Neural cell (in vitro differentiated cells): ENCODE data around the gene IRAK4. TPM values are rescaled to one million over a fixed set of nuclear protein-coding genes. Genes with fewer than 3 reads are reported as not detected.

Experiments
- H2AFZ ChIP-seq: fragments of 200-600, 300-800 bp; sonication (generic), shearing (Covaris generic); 2 replicates; pipeline ENCODE4 v1.6.0; 2014; ENCODE audit warnings: low read depth, mild to moderate bottlenecking, antibody characterized with exemption, low read length, moderate library complexity
- H3F3A ChIP-seq: fragments of 200-600 bp; shearing (Covaris generic); 2 replicates; pipeline ENCODE4 v1.6.1; 2016; ENCODE audit warnings: mild to moderate bottlenecking, moderate library complexity, mixed read lengths, antibody characterized with exemption, low read length; ENCODE audit not compliant: insufficient read depth, poor library complexity, severe bottlenecking
- H3K27ac ChIP-seq: fragments of 200-600, 300-800 bp; sonication (generic), shearing (Covaris generic); 2 replicates; pipeline ENCODE4 v1.5.1; 2014; ENCODE audit warnings: mild to moderate bottlenecking, low read length, moderate library complexity
- H3K27me3 ChIP-seq: fragments of 300-800, 200-600 bp; sonication (generic), shearing (Covaris generic); 2 replicates; pipeline ENCODE4 v1.6.0; 2014; ENCODE audit warnings: mild to moderate bottlenecking, low read depth, low read length, moderate library complexity; ENCODE audit not compliant: insufficient read depth
- H3K36me3 ChIP-seq: fragments of 300-800, 200-600 bp; sonication (generic), shearing (Covaris generic); 2 replicates; pipeline ENCODE4 v1.5.1; 2014; ENCODE audit warnings: mild to moderate bottlenecking, antibody characterized with exemption, low read length, moderate library complexity; ENCODE audit not compliant: insufficient read depth
- H3K4me2 ChIP-seq: fragments of 300-800, 200-600 bp; sonication (generic), shearing (Covaris generic); 2 replicates; pipeline ENCODE4 v1.6.0; 2014; ENCODE audit warnings: mild to moderate bottlenecking, low read length
- H3K4me3 ChIP-seq: fragments of 300-800, 200-600 bp; sonication (generic), shearing (Covaris generic); 2 replicates; pipeline ENCODE4 v1.5.1; 2014; ENCODE audit warnings: mild to moderate bottlenecking, low read length, moderate library complexity
- H3K79me2 ChIP-seq: fragments of 200-600 bp; shearing (Covaris generic); replicated peaks from 2 replicates; pipeline ENCODE4 v1.6.0; 2014; ENCODE audit warnings: mild to moderate bottlenecking, low read length, moderate library complexity; ENCODE audit not compliant: insufficient read depth
- H3K9ac ChIP-seq: fragments of 300-800, 200-600 bp; sonication (generic), shearing (Covaris generic); 2 replicates; pipeline ENCODE4 v1.6.1; 2016; ENCODE audit warnings: mild to moderate bottlenecking, low read length, mixed read lengths
- H3K9me2 ChIP-seq: fragments of 200-600 bp; shearing (Covaris generic); 2 replicates; pipeline ENCODE4 v1.6.1; 2016; ENCODE audit warnings: mild to moderate bottlenecking, low read length, mixed read lengths; ENCODE audit not compliant: insufficient read depth
- H3K9me3 ChIP-seq: fragments of 200-600, 300-800 bp; sonication (generic), shearing (Covaris generic); 2 replicates; pipeline ENCODE4 v1.6.1; 2016; ENCODE audit warnings: mild to moderate bottlenecking, mixed run types, low read length, moderate library complexity, mixed read lengths
- H4K20me1 ChIP-seq: fragments of 200-600 bp; shearing (Covaris generic); 2 replicates; pipeline ENCODE4 v1.6.1; 2016; ENCODE audit warnings: mild to moderate bottlenecking, mixed run types; ENCODE audit not compliant: insufficient read depth
- EP300 ChIP-seq: fragments of 450-650 bp; conservative IDR thresholded peaks from 2 replicates; pipeline ENCODE4 v1.6.1; 2014; ENCODE audit warnings: antibody characterized with exemption, mild to moderate bottlenecking, moderate library complexity; ENCODE audit not compliant: poor library complexity, severe bottlenecking
- EZH2 ChIP-seq: fragments of 200-600, 300-800 bp; shearing (Covaris generic), sonication (generic); IDR thresholded peaks from 2 replicates; pipeline ENCODE4 v1.6.1; 2014; ENCODE audit warnings: antibody characterized with exemption, low read length, borderline replicate concordance, mild to moderate bottlenecking; ENCODE audit not compliant: insufficient read depth, poor library complexity, severe bottlenecking
- MXI1 ChIP-seq: fragments of 450-650 bp; conservative IDR thresholded peaks from 2 replicates; pipeline ENCODE4 v1.6.1; 2014; ENCODE audit warnings: antibody characterized with exemption, mild to moderate bottlenecking; ENCODE audit not compliant: poor library complexity, severe bottlenecking
- POLR2AphosphoS5 ChIP-seq: IDR thresholded peaks from 2 replicates; pipeline ENCODE4 v1.6.1; 2012
- RAD21 ChIP-seq: fragments of 450-650 bp; conservative IDR thresholded peaks from 2 replicates; pipeline ENCODE4 v1.6.1; 2014; ENCODE audit warnings: antibody characterized with exemption, mild to moderate bottlenecking, moderate library complexity
- SMC3 ChIP-seq: fragments of 450-650 bp; conservative IDR thresholded peaks from 2 replicates; pipeline ENCODE4 v1.6.1; 2014; ENCODE audit warnings: antibody characterized with exemption, mild to moderate bottlenecking, moderate library complexity; ENCODE audit not compliant: poor library complexity
- TAF1 ChIP-seq: IDR thresholded peaks from 2 replicates; pipeline ENCODE4 v1.6.1; 2012; ENCODE audit warnings: low read depth
- polyA plus RNA-seq: library from polyadenylated mRNA; depleted of rRNA; stranded (reverse); fragments of >200 nt; gene quantifications from 2 replicates; pipeline ENCODE4 v1.2.3, GENCODE V29; 2014
- TF ChIP-seq, protein P1 (sequence below): IDR thresholded peaks from 2 replicates; pipeline ENCODE4 v1.6.1; 2012; ENCODE audit warnings: borderline replicate concordance
- TF ChIP-seq, protein P2 (sequence below): fragments of 450-650 bp; IDR thresholded peaks from 2 replicates; pipeline ENCODE4 v1.5.1; 2014; ENCODE audit warnings: antibody characterized with exemption, mild to moderate bottlenecking, moderate library complexity; ENCODE audit not compliant: poor library complexity, severe bottlenecking

IRAK4 gene
- polyA plus RNA-seq, 1 donor from 2014 or later, result 7.0 TPM

DNA sequence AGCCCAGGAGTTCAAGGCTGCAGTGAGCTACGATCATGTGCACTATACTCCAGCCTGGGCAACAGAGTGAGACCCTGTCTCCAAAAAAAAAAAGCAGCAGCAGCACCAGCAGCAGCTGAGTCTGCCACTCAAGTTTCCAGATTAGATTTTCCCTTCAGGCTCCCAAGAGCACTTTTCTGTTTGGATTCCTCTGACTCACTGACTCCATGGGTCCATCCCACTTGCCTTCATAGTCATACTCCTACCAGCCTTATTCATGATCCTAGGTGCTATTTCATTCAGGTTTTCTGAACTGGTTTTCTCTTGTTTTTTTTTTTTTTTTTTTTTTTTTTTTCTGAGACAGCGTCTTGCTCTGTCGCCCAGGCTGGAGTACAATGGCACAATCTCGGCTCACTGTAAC is 54.2 kb downstream of the IRAK4 start:
- Histone ChIP-seq H3K79me2 (no peaks in the 10 kb centered on the region), H3K9me3 (no peaks in the 10 kb centered on the region)

DNA sequence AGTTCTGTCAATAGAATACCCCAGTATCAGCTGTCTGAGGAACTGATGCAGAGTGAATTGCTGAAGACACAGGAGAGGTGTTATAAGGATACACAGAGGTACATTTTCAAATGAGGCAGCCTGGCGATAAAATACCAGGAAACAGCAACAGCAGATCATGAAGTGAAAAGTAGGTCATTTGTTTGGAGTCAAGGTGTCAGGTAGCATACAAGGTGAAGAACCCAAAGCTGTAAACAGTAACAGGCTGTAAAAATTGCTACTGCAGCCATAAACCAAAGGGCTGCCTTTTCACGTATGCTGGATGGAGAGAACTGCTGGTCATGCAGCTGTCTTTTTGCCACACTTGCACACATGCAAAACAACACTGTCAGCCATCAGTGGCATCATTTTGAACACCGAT is 56.7 kb downstream of the IRAK4 start:
- H3K27me3 ChIP-seq, result no peaks in the 10 kb centered on the region
- H4K20me1 ChIP-seq, result no peaks in the 10 kb centered on the region
- H3K4me2 ChIP-seq, result no peak overlapping the region
- H3K9ac ChIP-seq, result no peak overlapping the region
- H3K9me2 ChIP-seq, result no peaks in the 10 kb centered on the region
- TF ChIP-seq POLR2AphosphoS5, result no peak
- no peaks in the 10 kb centered on the region for H3K9me3 ChIP-seq
- no peaks in the 10 kb centered on the region for H3K36me3 ChIP-seq
- H2AFZ ChIP-seq, result no peak overlapping the region
- H3K79me2 ChIP-seq, result no peaks in the 10 kb centered on the region
- H3F3A ChIP-seq, result no peaks in the 10 kb centered on the region
- no peak overlapping the region for H3K27ac ChIP-seq
- H3K4me3 ChIP-seq, result no peak overlapping the region

More for the DNA sequence above, 54.2 kb downstream of the IRAK4 start:
- Histone ChIP-seq H3K27me3 (no peaks in the 10 kb centered on the region), H3K4me2 (no peak overlapping the region), H4K20me1 (no peaks in the 10 kb centered on the region), H3F3A (no peaks in the 10 kb centered on the region), H3K9ac (no peak overlapping the region), H3K4me3 (no peak overlapping the region), H3K27ac (no peak overlapping the region), H3K9me2 (no peaks in the 10 kb centered on the region), H3K36me3 (no peaks in the 10 kb centered on the region), H2AFZ (no peak overlapping the region)
- TF ChIP-seq, protein P1, sequence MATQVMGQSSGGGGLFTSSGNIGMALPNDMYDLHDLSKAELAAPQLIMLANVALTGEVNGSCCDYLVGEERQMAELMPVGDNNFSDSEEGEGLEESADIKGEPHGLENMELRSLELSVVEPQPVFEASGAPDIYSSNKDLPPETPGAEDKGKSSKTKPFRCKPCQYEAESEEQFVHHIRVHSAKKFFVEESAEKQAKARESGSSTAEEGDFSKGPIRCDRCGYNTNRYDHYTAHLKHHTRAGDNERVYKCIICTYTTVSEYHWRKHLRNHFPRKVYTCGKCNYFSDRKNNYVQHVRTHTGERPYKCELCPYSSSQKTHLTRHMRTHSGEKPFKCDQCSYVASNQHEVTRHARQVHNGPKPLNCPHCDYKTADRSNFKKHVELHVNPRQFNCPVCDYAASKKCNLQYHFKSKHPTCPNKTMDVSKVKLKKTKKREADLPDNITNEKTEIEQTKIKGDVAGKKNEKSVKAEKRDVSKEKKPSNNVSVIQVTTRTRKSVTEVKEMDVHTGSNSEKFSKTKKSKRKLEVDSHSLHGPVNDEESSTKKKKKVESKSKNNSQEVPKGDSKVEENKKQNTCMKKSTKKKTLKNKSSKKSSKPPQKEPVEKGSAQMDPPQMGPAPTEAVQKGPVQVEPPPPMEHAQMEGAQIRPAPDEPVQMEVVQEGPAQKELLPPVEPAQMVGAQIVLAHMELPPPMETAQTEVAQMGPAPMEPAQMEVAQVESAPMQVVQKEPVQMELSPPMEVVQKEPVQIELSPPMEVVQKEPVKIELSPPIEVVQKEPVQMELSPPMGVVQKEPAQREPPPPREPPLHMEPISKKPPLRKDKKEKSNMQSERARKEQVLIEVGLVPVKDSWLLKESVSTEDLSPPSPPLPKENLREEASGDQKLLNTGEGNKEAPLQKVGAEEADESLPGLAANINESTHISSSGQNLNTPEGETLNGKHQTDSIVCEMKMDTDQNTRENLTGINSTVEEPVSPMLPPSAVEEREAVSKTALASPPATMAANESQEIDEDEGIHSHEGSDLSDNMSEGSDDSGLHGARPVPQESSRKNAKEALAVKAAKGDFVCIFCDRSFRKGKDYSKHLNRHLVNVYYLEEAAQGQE, result no peak
- TF ChIP-seq MXI1, result no peak
- no peak for TF ChIP-seq TAF1
- no peak for TF ChIP-seq EZH2
- no peak for TF ChIP-seq SMC3
- TF ChIP-seq POLR2AphosphoS5, result no peak
- TF ChIP-seq EP300, result no peak
- TF ChIP-seq, protein P2, sequence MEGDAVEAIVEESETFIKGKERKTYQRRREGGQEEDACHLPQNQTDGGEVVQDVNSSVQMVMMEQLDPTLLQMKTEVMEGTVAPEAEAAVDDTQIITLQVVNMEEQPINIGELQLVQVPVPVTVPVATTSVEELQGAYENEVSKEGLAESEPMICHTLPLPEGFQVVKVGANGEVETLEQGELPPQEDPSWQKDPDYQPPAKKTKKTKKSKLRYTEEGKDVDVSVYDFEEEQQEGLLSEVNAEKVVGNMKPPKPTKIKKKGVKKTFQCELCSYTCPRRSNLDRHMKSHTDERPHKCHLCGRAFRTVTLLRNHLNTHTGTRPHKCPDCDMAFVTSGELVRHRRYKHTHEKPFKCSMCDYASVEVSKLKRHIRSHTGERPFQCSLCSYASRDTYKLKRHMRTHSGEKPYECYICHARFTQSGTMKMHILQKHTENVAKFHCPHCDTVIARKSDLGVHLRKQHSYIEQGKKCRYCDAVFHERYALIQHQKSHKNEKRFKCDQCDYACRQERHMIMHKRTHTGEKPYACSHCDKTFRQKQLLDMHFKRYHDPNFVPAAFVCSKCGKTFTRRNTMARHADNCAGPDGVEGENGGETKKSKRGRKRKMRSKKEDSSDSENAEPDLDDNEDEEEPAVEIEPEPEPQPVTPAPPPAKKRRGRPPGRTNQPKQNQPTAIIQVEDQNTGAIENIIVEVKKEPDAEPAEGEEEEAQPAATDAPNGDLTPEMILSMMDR, result no peak
- no peak for TF ChIP-seq RAD21

DNA sequence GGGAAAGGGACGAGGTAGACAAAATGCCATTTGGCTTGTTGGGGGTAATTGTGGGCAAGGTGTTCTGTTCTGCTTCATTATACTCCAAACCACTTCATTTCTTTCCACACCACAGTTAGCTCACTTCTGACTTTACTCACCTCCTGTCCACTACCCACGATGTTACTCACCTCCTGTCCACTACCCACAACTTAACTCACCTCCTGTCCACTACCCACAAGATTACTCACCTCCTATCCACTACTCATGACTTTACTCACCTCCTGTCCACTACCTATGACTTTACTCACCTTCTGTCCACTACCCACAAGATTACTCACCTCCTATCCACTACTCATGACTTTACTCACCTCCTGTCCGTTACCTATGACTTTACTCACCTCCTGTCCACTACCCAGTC is 57.4 kb downstream of the IRAK4 start:
- Histone ChIP-seq H3K36me3 (no peaks in the 10 kb centered on the region), H3F3A (no peaks in the 10 kb centered on the region), H4K20me1 (no peaks in the 10 kb centered on the region), H3K79me2 (no peaks in the 10 kb centered on the region), H3K27ac (no peak overlapping the region), H2AFZ (no peak overlapping the region), H3K4me3 (no peak overlapping the region), H3K4me2 (no peak overlapping the region), H3K9me2 (no peaks in the 10 kb centered on the region), H3K9me3 (no peaks in the 10 kb centered on the region), H3K27me3 (no peaks in the 10 kb centered on the region), H3K9ac (no peak overlapping the region)
- TF ChIP-seq SMC3, result no peak
- TF ChIP-seq, protein P2, result no peak
- TF ChIP-seq RAD21, result no peak
- no peak for TF ChIP-seq MXI1
- no peak for TF ChIP-seq POLR2AphosphoS5
- TF ChIP-seq EZH2, result no peak
- TF ChIP-seq, protein P1, result no peak
- TF ChIP-seq TAF1, result no peak
- TF ChIP-seq EP300, result no peak
